CD14-positive monocyte (primary cell): ENCODE measurements around the gene RGS14. TPM values are rescaled to one million over a fixed set of nuclear protein-coding genes. Genes with fewer than 3 reads are reported as not detected.

Experiments
- DNase-seq, 3 donors: peaks; one replicate each; pipeline ENCODE4 v3.0.0-alpha.2; 2011 to 2022
- H2AFZ ChIP-seq: 2 replicates; pipeline ENCODE4 v1.6.0; 2012; ENCODE audit warnings: mild to moderate bottlenecking, low read depth, low read length, inconsistent platforms; ENCODE audit not compliant: insufficient read depth, poor library complexity, severe bottlenecking
- H3K27ac ChIP-seq, 2 donors: 1 replicate in 1 of 2; 2 replicates in 1 of 2; pipeline ENCODE4 v1.5.1; 2012 to 2013; ENCODE audit warnings: low read length in 2 of 2, control low read depth in 1 of 2, inconsistent platforms in 1 of 2, low read depth in 1 of 2, mild to moderate bottlenecking in 1 of 2
- H3K27me3 ChIP-seq, 2 donors: one replicate each; pipeline versions ENCODE4 v1.6.0 to v1.6.1; 2011 to 2013; ENCODE audit warnings: low read length in 2 of 2; ENCODE audit not compliant: control insufficient read depth in 2 of 2, insufficient read depth in 2 of 2
- H3K36me3 ChIP-seq, 2 donors: replicated peaks in 1 of 2; 1 replicate in 1 of 2; 2 replicates in 1 of 2; pipeline versions ENCODE4 v1.5.1 to v1.6.1; 2012 to 2013; ENCODE audit warnings: low read length in 2 of 2, control low read depth in 1 of 2, inconsistent platforms in 1 of 2, mild to moderate bottlenecking in 1 of 2; ENCODE audit not compliant: insufficient read depth in 2 of 2, control insufficient read depth in 1 of 2
- H3K4me1 ChIP-seq, 2 donors: 1 replicate in 1 of 2; 2 replicates in 1 of 2; pipeline versions ENCODE4 v1.5.1 to v1.6.1; 2012 to 2013; ENCODE audit warnings: low read length in 2 of 2, control low read depth in 1 of 2, inconsistent platforms in 1 of 2, mild to moderate bottlenecking in 1 of 2, moderate library complexity in 1 of 2; ENCODE audit not compliant: insufficient read depth in 2 of 2, control insufficient read depth in 1 of 2
- H3K4me2 ChIP-seq: replicated peaks from 2 replicates; pipeline ENCODE3; 2012; ENCODE audit warnings: low read length, moderate library complexity, mild to moderate bottlenecking; ENCODE audit not compliant: poor library complexity, severe bottlenecking; ENCODE audit errors: extremely low read depth
- H3K4me3 ChIP-seq, 3 experiments: fragments of 200-600 bp in 1 of 3; sonication (generic) in 1 of 3; replicated peaks in 1 of 3; 1 replicate in 2 of 3; 2 replicates in 1 of 3; pipeline ENCODE4 v1.5.1; 2011 to 2013; ENCODE audit warnings: low read length in 3 of 3, mild to moderate bottlenecking in 3 of 3, control low read depth in 2 of 3, low read depth in 2 of 3, inconsistent platforms in 1 of 3, moderate library complexity in 1 of 3
- H3K79me2 ChIP-seq: 2 replicates; pipeline ENCODE4 v1.6.0; 2012; ENCODE audit warnings: mild to moderate bottlenecking, control low read depth, inconsistent platforms, low read length, moderate library complexity; ENCODE audit not compliant: insufficient read depth
- H3K9ac ChIP-seq: 2 replicates; pipeline ENCODE4 v1.6.0; 2017; ENCODE audit warnings: low read length, mild to moderate bottlenecking; ENCODE audit not compliant: insufficient read depth, poor library complexity, severe bottlenecking
- H3K9me3 ChIP-seq, 2 donors: replicated peaks in 1 of 2; 1 replicate in 1 of 2; 2 replicates in 1 of 2; pipeline versions ENCODE4 v1.5.1 to v1.6.1; 2012 to 2013; ENCODE audit warnings: low read length in 2 of 2, control low read depth in 1 of 2; ENCODE audit not compliant: control insufficient read depth in 1 of 2, insufficient read depth in 1 of 2
- H4K20me1 ChIP-seq: 2 replicates; pipeline ENCODE4 v1.6.0; 2012; ENCODE audit warnings: mild to moderate bottlenecking, low read length, control low read depth, moderate library complexity; ENCODE audit not compliant: insufficient read depth
- H3K27ac Mint-ChIP-seq, 7 donors: one replicate each; pipeline ENCODE4 v1.8.0; 2020; ENCODE audit warnings: mild to moderate bottlenecking in 7 of 7, mixed read lengths in 7 of 7, moderate library complexity in 6 of 7, inconsistent platforms in 2 of 7
- H3K27me3 Mint-ChIP-seq, 3 donors: one replicate each; pipeline ENCODE4 v1.8.0; 2021 to 2022; ENCODE audit warnings: low read depth in 3 of 3, mild to moderate bottlenecking in 3 of 3, mixed read lengths in 3 of 3, moderate library complexity in 3 of 3, inconsistent platforms in 1 of 3
- H3K36me3 Mint-ChIP-seq, 2 donors: one replicate each; pipeline ENCODE4 v1.8.0; 2020; ENCODE audit warnings: mixed read lengths in 2 of 2, inconsistent platforms in 1 of 2, mild to moderate bottlenecking in 1 of 2
- H3K4me1 Mint-ChIP-seq: one replicate; pipeline ENCODE4 v1.8.0; 2020; ENCODE audit warnings: mild to moderate bottlenecking, mixed read lengths
- H3K4me3 Mint-ChIP-seq, 2 donors: one replicate each; pipeline ENCODE4 v1.8.0; 2020; ENCODE audit warnings: mild to moderate bottlenecking in 2 of 2, mixed read lengths in 2 of 2, moderate library complexity in 1 of 2
- H3K9me3 Mint-ChIP-seq, 7 donors: one replicate each; pipeline ENCODE4 v1.8.0; 2020 to 2022; ENCODE audit warnings: mixed read lengths in 7 of 7, mild to moderate bottlenecking in 6 of 7, moderate library complexity in 6 of 7, inconsistent platforms in 2 of 7
- WGBS: methylation state at CpG from one replicate; pipeline ENCODE4 v1.1.5; 2013; ENCODE audit warnings: missing lambda C conversion rate; ENCODE audit not compliant: insufficient coverage; 5-methylcytosine and 5-hydroxymethylcytosine counted together
- intact Hi-C, 2 donors: fragments of 100-400 bp; cut with micrococcal nuclease; formaldehyde crosslinking; loops; one replicate each; pipeline versions ENCODE4 v1.15.0 to v1.15.1; 2023
- polyA plus RNA-seq, 3 donors: library from polyadenylated mRNA; depleted of rRNA in 1 of 3; unstranded in 2 of 3; stranded (reverse) in 1 of 3; fragments of 300-500 nt in 2 of 3; fragments of >200 nt in 1 of 3; fragmentation: Illumina TruSeq in 2 of 3; gene quantifications; 1 replicate in 2 of 3; 2 replicates in 1 of 3; pipeline ENCODE4 v1.2.3, GENCODE V29; 2012 to 2021
- TF ChIP-seq, protein P1 (sequence below): fragments of 200-600 bp; IDR thresholded peaks from one replicate; pipeline ENCODE4 v1.8.0; 2022; ENCODE audit warnings: antibody characterized with exemption, mild to moderate bottlenecking

RGS14 gene
- polyA plus RNA-seq, 3 donors = 35.4 to 186 (median 43.5) TPM

DNA sequence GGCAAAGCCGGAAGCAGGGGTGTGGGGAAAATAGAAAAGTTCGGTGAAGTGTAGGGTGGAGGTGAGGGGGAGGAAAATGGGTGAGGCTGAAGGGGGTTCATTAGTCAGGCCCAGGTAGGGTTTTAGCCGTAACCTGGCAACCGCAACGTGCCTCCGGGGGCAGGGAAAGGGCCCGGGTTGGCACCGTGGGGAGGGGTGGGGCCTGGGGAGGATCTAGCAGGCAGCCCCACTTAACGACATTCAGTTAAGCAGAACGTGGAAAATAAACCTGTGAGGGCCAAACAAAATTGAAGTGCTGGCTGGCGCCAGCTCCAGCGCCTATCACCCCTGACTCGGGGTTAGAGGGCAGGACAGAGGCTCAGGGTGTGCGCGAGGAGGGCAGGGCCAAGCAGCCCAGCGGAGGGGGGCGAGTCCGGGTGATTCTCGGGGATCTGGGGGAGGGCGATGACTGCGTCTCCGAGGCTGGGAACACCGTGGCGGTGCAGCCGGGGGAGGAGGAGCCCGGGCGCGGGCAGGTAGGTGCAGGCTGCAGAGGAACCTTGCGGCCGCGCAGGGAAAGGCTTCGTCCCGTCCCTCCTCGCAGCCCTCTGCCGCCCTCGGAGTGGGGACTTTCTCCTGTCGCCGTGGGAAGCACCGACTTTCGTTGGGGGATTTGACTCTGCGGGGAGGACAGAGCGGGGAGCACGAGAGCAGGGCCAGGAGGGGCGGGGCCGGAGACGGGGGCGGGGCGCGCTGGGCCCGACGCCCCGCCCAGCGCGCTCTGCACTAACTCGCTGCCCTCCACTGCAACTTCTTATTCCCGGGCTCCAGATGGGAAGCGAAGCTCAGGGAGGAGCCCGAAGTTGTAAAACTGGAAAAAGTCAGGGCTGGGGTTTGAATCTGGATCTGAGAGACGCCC lies 5.1 kb downstream of the RGS14 start:
- peaks cover 96% of the 10 kb centered on the region for H4K20me1 ChIP-seq
- H3K27ac Mint-ChIP-seq = peak overlapping the region in 6 of 7 donors; percentile 64 to 91 (median 86)
- H3K27me3 Mint-ChIP-seq = peaks cover 0 to 3% (median 2%) of the 10 kb centered on the region in 3 donors
- peaks cover 83% of the 10 kb centered on the region for H3K79me2 ChIP-seq
- peak overlapping the region; percentile 55 for H3K9ac ChIP-seq
- 5% methylated on average over 51 of the region's 59 CpGs for WGBS
- peak overlapping the region; percentile 22 to 86 for H3K27ac ChIP-seq
- H3K9me3 ChIP-seq = no peaks in the 10 kb centered on the region
- intact Hi-C loops = no loop called here
- peaks cover 31 to 53% of the 10 kb centered on the region in 2 donors for H3K36me3 Mint-ChIP-seq
- H3K36me3 ChIP-seq = peaks cover 29 to 42% of the 10 kb centered on the region in 2 donors
- H3K4me3 Mint-ChIP-seq = peak overlapping the region; percentile 76 to 87
- no peaks in the 10 kb centered on the region for H3K27me3 ChIP-seq
- H3K4me2 ChIP-seq = peak overlapping the region; percentile 81
- peaks cover 0 to 2% (median 0%) of the 10 kb centered on the region in 7 donors for H3K9me3 Mint-ChIP-seq
- peaks cover 70% of the 10 kb centered on the region for H3K4me1 Mint-ChIP-seq
- peak overlapping the region; percentile 29 to 76 (median 43) for H3K4me3 ChIP-seq
- TF ChIP-seq, protein P1, sequence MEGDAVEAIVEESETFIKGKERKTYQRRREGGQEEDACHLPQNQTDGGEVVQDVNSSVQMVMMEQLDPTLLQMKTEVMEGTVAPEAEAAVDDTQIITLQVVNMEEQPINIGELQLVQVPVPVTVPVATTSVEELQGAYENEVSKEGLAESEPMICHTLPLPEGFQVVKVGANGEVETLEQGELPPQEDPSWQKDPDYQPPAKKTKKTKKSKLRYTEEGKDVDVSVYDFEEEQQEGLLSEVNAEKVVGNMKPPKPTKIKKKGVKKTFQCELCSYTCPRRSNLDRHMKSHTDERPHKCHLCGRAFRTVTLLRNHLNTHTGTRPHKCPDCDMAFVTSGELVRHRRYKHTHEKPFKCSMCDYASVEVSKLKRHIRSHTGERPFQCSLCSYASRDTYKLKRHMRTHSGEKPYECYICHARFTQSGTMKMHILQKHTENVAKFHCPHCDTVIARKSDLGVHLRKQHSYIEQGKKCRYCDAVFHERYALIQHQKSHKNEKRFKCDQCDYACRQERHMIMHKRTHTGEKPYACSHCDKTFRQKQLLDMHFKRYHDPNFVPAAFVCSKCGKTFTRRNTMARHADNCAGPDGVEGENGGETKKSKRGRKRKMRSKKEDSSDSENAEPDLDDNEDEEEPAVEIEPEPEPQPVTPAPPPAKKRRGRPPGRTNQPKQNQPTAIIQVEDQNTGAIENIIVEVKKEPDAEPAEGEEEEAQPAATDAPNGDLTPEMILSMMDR = no peak
- peaks cover 63 to 75% of the 10 kb centered on the region in 2 donors for H3K4me1 ChIP-seq
- DNase-seq = peak in 2 of 3 donors; percentile 49 to 63
- H2AFZ ChIP-seq = peak overlapping the region; percentile 37

DNA sequence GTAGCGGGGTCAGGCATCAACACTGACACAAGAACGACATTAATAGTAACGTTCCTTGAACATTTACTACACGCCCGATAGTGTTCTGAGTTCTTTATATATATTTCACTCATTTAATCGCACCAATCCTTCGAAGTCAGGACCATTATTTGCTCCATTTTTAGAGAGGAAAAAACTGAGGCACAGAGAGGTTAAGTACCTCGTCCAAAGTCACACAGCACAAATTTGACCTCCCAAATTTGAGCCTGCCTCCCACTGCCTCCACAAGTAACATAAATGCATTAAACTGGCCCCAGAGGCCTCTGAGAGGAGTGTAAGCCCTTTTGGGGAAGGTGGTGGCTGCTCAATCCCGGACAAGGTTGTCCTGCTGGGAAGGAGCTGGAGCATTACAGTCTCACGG lies 5.8 kb downstream of the RGS14 start:
- intact Hi-C loops = no loop called here
- peak overlapping the region in 1 of 3 experiments; percentile 76 for H3K4me3 ChIP-seq
- Mint-ChIP-seq H3K9me3 (peaks cover 0 to 2% (median 0%) of the 10 kb centered on the region in 7 donors), H3K4me1 (peaks cover 72% of the 10 kb centered on the region), H3K27me3 (peaks cover 0 to 3% (median 2%) of the 10 kb centered on the region in 3 donors), H3K27ac (no peak overlapping the region), H3K4me3 (peak overlapping the region; percentile 76 to 87), H3K36me3 (peaks cover 38 to 60% of the 10 kb centered on the region in 2 donors)
- peak overlapping the region; percentile 55 for H3K9ac ChIP-seq
- TF ChIP-seq, protein P1 = no peak
- peak overlapping the region; percentile 81 for H3K4me2 ChIP-seq
- H3K4me1 ChIP-seq = peaks cover 58 to 67% of the 10 kb centered on the region in 2 donors
- H3K79me2 ChIP-seq = peaks cover 76% of the 10 kb centered on the region
- H4K20me1 ChIP-seq = peaks cover 97% of the 10 kb centered on the region
- H2AFZ ChIP-seq = no peak overlapping the region
- H3K9me3 ChIP-seq = no peaks in the 10 kb centered on the region
- peaks cover 36 to 49% of the 10 kb centered on the region in 2 donors for H3K36me3 ChIP-seq
- WGBS = no CpG with 5 or more reads among the region's 10 CpGs
- H3K27ac ChIP-seq = no peak overlapping the region
- DNase-seq = no peak
- no peaks in the 10 kb centered on the region for H3K27me3 ChIP-seq
